HG03432 (cell line): Measurements from ENCODE around the gene VPS11.
"Not testable (repeated sequence)": the region's sequence is repeated elsewhere in the genome, so short reads cannot be mapped to it uniquely, and the experiment has no call there.

Experiments used
- ATAC-seq: cut with Tn5 transposase; IDR thresholded peaks from one replicate; pipeline ENCODE4 v1.9.1; 2021; ENCODE audit warnings: mild to moderate bottlenecking, moderate library complexity; ENCODE audit not compliant: unreplicated experiment

Gene VPS11

GRCh38 chr11:119034813-119035212 is 32.8 kb upstream of the VPS11 start:
- no peak for ATAC-seq

- ATAC-seq = no peak
These were observed 28.7 kb upstream of the VPS11 start for GRCh38 chr11:119038884-119039283.

GRCh38 chr11:119039471-119039870 is 28.1 kb upstream of the VPS11 start:
- ATAC-seq = not testable (repeated sequence)

- no peak for ATAC-seq
These were observed 25.6 kb upstream of the VPS11 start for GRCh38 chr11:119041821-119042514.

- no peak for ATAC-seq
These were observed 24.7 kb upstream of the VPS11 start for GRCh38 chr11:119042927-119043326.

- ATAC-seq = no peak
These were observed 22.9 kb upstream of the VPS11 start for GRCh38 chr11:119044708-119045107.

- no peak for ATAC-seq
These were observed 21.1 kb upstream of the VPS11 start for GRCh38 chr11:119046489-119046888.

GRCh38 chr11:119047205-119047604 is 20.4 kb upstream of the VPS11 start:
- ATAC-seq = no peak

GRCh38 chr11:119048644-119049043 is 19.0 kb upstream of the VPS11 start:
- ATAC-seq = no peak

- no peak for ATAC-seq
These were observed 18.5 kb upstream of the VPS11 start for GRCh38 chr11:119049081-119049480.

GRCh38 chr11:119051440-119052162 is 16.0 kb upstream of the VPS11 start:
- ATAC-seq = peak; percentile 62

- ATAC-seq = no peak
These were observed 15.3 kb upstream of the VPS11 start for GRCh38 chr11:119052163-119052814.

- ATAC-seq = no peak
These were observed 13.2 kb upstream of the VPS11 start for GRCh38 chr11:119054418-119054817.

- ATAC-seq = no peak
These were observed 11.7 kb upstream of the VPS11 start for GRCh38 chr11:119055901-119056300.

- peak; percentile 13 for ATAC-seq
These were observed 11.1 kb upstream of the VPS11 start for GRCh38 chr11:119056421-119056999.

- ATAC-seq = peak; percentile 91
These were observed 10.4 kb upstream of the VPS11 start, which contains the start of gene HYOU1 for GRCh38 chr11:119057000-119057769. TSS of gene HYOU1 (minus strand) at chr11:119057205. CDS start at chr11:119056160, 1,045 bp downstream.

- ATAC-seq = not testable (repeated sequence)
These were observed 8.5 kb upstream of the VPS11 start for GRCh38 chr11:119059128-119059527.

- ATAC-seq = no peak
These were observed 6.4 kb upstream of the VPS11 start for GRCh38 chr11:119061256-119061655.

GRCh38 chr11:119062779-119063178 is 4.8 kb upstream of the VPS11 start:
- no peak for ATAC-seq

GRCh38 chr11:119065369-119065768 is 2.2 kb upstream of the VPS11 start:
- ATAC-seq = no peak

GRCh38 chr11:119077839-119078238 is 10.2 kb downstream of the VPS11 start:
- ATAC-seq = no peak
